NCI-H2196 treated with DMSO at 0.1 percent for 48 hours (cell line): ENCODE measurements around the gene IFT122.
"Not testable (repeated sequence)": the region's sequence is repeated elsewhere in the genome, so short reads cannot be mapped to it uniquely, and the experiment has no call there.

ENCODE experiments used
- DNase-seq: peaks from one replicate; lab custom pipeline; 2025; ENCODE audit not compliant: unreplicated experiment; lab: John Stamatoyannopoulos, UW

IFT122 gene, protein sequence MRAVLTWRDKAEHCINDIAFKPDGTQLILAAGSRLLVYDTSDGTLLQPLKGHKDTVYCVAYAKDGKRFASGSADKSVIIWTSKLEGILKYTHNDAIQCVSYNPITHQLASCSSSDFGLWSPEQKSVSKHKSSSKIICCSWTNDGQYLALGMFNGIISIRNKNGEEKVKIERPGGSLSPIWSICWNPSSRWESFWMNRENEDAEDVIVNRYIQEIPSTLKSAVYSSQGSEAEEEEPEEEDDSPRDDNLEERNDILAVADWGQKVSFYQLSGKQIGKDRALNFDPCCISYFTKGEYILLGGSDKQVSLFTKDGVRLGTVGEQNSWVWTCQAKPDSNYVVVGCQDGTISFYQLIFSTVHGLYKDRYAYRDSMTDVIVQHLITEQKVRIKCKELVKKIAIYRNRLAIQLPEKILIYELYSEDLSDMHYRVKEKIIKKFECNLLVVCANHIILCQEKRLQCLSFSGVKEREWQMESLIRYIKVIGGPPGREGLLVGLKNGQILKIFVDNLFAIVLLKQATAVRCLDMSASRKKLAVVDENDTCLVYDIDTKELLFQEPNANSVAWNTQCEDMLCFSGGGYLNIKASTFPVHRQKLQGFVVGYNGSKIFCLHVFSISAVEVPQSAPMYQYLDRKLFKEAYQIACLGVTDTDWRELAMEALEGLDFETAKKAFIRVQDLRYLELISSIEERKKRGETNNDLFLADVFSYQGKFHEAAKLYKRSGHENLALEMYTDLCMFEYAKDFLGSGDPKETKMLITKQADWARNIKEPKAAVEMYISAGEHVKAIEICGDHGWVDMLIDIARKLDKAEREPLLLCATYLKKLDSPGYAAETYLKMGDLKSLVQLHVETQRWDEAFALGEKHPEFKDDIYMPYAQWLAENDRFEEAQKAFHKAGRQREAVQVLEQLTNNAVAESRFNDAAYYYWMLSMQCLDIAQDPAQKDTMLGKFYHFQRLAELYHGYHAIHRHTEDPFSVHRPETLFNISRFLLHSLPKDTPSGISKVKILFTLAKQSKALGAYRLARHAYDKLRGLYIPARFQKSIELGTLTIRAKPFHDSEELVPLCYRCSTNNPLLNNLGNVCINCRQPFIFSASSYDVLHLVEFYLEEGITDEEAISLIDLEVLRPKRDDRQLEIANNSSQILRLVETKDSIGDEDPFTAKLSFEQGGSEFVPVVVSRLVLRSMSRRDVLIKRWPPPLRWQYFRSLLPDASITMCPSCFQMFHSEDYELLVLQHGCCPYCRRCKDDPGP

GRCh38 chr3:129439817-129440617 is at the start of gene IFT122, which contains the start of gene MBD4:
Gene IFT122 (plus strand): TSS chr3:129440224. CDS start chr3:129440331, 107 bp downstream.
Gene MBD4 (minus strand): TSS chr3:129439948. CDS start chr3:129439833, 115 bp downstream.
- peak; percentile 100 for DNase-seq

DNA sequence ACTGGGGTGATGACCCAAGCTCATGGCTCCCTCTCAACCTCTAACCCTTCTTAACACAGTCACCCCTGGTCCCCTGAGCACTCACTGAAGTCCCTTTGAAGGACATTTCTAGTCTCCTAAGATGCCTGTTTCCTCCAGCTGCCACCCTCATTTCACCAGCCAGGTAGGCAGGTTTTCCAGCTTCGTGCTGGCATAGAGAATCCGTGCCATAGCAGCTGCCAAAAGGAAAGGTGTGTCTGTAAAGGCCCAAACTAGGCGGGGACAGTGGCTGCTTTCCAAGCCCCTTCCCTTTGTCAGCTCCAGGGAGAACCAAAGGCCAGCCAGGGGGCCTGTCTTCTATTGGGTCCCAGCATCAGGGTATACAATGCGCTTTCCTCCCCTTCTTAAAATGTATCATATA is 48.4 kb upstream of the IFT122 start:
- DNase-seq = not testable (repeated sequence)

- not testable (repeated sequence) for DNase-seq
Observed at GRCh38 chr3:129392106-129392887, 47.7 kb upstream of the IFT122 start.

- no peak for DNase-seq
Observed at GRCh38 chr3:129393271-129393670, 46.8 kb upstream of the IFT122 start.

- DNase-seq = not testable (repeated sequence)
Observed at GRCh38 chr3:129393760-129394564, 46.1 kb upstream of the IFT122 start.

DNA sequence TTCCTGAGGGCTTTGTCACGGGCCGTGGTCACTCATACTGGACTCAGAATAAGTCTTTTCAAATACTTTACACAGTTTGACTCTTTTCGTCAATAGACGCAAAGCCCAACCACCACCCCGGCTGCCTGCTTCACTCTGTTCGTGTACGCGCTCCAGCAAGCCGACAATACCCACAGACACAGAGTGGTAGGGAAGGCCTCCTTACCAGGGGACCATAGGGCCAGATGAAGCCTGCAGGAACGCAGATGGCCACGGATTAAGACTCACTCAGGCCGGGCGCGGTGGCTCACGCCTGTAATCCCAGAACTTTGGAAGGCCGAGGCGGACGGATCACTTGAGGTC is 41.2 kb upstream of the IFT122 start:
- DNase-seq = no peak

DNA sequence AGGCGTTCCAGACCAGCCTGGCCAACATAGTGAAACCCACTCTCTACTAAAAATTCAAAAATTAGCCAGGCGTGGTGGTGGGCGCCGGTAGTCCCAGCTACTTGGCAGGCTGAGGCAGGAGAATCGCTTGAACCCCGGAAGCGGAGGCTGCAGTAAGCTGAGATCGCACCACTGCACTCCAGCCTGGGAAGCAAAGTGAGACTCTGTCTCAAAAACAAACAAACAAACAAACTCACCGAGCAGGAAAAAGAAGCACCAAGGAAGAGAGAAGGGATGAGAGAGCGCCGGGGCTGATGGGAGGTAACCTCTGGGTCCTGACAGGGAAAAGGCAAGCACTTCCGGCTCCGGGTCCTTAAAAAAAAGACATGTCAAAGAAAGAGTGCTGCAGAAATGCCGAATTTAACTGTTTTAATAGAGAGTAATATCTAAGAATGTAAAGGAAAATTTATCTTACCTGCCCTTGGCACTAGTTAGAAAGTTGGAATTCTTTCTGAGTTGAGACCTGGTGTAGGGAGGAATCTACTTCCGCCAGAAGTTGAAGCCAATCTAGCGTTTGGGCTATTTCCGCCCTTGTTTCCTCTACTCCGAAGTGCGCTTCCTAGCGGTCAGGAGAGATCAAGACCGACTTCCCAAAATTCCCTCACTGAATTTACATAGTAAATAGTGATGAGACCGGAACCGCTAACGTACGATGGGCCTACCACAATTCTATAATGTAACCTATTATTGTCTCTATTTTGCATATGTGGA is 40.7 kb upstream of the IFT122 start:
- peak; percentile 96 for DNase-seq

DNA sequence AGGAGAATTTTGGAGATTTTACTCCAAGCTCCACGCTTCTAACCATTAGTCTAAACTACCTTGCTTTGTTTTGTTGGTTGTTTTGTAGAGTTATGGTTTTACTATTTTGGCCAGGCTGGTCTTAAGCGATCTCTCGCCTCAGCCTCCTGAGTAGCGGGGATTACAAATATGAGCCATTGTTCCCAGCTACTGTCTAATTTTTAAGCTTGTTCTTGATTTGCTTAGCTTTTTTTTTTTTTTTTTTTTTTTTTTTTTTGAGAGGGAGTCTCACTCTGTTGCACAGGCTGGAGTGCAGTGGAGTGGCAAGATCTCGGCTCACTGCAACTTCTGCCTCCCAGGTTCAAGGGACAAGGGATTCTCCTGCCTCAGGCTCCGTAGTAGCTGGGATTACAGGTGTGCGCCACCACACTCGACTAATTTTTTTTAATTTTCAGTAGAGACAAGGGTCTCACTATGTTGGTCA is 40.1 kb upstream of the IFT122 start:
- DNase-seq = no peak

DNA sequence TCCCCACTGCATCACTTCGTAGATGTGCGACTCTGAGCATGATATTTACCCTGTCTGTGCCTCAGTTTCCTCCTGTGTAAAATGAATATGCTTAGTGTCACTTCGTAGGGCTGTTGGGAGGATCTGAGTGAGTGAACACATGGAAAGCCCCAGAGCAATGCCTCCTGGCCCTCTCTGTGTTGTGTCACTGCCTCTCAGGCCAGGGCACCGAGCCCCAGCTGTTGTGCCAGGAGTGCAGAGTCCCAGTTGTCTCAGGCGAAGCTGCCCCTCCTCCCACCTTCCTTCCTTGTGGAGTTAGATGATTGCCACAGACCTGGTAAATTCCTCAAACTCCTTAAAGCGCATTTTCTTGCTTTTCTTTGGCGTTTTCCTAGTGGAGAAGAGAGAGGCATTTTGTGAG is 37.8 kb upstream of the IFT122 start:
- DNase-seq = no peak

DNA sequence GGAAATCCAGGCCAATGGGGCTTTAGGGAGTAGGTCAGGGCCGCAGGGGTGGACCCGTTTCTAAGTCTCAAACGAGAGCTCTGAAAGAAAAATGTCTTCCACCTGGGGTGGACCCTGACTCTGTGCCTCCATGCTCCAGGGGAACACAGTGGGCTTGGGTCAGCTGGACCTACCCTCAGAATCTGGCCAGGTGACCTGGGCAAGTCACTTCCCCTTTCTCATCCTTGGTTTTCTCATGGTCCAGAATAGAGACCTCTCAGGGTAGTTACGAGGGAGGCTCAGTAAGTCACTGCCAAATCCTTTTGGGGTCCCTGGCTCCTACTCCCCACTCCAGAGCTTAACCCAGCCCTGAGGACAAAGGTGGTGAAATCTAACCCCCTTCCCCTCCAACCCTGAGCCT is 37.4 kb upstream of the IFT122 start:
- no peak for DNase-seq

DNA sequence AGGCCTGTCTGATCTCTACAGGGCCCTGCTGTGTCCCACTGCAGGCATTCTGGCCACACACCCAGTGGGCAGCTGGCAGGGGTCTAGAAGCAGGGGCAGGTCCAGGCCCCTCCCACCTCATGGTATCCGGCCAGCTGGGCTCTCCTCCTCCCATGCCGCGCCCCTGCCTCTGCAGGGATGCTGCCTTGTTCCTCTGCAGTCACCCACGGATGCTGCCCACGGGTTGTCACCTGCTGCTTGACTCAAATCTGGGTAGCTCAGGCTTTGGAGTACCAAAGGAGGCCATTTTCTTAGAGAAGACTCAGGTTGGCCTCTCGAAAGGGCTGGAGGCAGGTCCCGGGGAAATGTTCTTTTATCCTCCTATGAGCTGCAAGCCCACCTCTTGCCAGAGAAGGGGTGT is 36.6 kb upstream of the IFT122 start:
- no peak for DNase-seq

DNA sequence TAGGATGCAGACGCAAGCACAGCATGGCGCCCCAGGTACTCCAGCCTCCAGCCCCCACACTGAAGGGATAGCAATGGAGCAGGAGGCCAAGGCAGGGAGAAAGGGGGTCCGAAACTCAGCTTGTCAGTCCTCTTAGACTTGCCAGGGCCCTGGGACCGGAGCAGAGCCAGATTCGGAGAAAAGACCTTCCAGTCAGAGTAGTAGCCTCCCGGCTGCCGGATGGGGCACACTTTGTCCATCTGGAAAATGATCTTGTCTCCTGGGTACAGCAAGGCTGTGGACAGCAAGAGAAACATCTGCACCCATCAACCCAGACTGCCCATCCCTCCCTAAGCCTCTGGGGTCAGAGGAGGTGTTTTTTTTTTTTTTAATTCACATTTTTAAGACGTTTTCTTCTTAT is 35.9 kb upstream of the IFT122 start:
- DNase-seq = no peak

DNA sequence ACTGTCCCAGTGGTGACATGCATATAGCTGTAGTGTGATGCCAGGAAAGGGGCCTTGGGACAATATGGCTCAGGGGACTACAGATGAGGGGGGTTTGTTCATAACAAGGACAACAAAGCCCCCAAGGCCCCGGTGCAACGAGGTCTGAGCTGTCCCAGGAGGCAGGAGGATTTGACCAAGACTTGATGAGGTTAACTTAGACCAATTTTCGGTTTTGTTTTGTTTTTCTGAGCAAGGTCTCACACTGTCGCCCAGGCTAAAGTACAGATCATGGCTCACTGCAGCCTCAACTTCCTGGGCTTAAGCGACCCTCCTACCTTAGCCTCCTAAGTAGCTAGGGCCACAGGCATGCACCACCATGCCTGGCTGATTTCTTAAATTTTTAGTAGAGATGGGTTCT is 35.4 kb upstream of the IFT122 start:
- DNase-seq = no peak

GRCh38 chr3:129409541-129409940 is 30.5 kb upstream of the IFT122 start:
- no peak for DNase-seq

DNA sequence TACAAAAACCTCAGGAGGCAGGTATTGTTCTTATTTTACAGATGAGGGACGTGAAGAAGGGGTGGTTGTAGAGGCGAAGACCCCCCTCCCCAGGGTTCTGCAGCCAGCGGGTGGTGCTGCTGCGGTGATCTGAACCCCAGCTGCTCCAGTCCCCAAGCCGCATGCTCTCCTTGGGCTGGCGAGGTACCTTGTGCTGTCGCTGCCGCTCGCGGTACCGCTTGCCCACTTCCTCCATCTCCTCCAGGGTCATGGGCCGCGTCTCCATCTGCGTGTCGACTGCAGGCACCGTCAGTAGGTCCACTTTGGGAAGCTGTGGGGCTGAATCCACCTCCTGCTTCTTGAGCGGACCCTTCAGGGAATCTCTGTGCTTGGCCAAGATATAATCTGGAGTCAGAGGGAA is 29.1 kb upstream of the IFT122 start:
- no peak for DNase-seq

DNA sequence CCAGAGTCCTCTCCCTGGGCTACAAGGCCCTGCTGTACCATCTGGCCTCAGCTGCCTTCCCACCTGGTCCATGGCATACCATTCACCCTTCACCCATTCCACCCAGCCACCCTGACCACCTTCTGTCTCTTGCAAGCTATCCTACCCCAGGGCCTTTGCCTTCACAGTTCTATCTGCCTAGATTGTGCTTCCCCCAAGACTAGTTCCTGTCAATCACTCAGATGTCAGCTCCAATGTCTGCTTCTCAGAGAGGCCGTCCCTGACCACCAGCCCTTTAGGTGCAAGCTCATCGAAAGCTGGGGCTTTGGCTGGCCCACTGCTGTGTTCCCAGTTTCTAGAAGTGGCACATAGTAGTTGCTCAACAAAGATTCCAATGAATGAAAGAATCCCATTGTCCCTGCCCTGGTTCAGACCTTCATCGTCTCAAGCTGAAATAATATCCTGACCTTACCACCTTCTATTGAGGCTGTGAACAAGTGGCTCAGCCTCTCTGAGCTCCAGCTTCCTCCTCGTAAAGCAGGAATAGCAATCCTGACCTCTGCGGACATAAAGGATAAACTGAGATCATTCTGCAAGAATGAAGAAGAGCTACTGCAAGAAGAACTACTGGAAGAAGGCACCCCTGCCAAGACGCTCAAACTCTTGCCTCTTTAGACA is 27.4 kb upstream of the IFT122 start:
- no peak for DNase-seq

DNA sequence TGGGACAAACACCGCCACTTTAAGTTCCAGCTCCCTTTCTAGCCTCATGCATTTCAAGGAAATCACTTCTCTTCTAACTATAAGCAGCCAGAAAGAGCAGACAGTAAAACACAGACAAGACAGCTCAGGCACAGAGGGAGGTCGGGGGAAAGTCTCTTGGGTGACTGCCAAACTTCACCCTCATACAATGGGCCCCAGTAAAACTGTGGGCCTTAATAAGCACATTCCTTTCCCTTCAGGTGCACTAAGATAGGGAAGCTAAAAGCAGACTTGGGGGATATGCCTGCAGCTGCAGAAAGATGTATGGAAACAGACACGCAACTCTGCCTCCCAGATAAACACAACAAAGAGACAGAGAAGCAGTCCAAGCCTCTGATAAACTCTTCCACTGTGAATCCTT is 26.8 kb upstream of the IFT122 start:
- not testable (repeated sequence) for DNase-seq
